ENCODE results near the gene SLC35E1.

Gene SLC35E1

GRCh38 chr19:16572332-16573211 lies at the start of gene SLC35E1:
Gene SLC35E1, minus strand, starts transcription at chr19:16572415. Its CDS starts 51 bp downstream, at chr19:16572364.
- in situ Hi-C loops (cut with MboI; ENCODE audit: low sequenced_read_pairs): no loop called here

- in situ Hi-C loops (cut with MboI; ENCODE audit: low sequenced_read_pairs): no loop called here
Observed at GRCh38 chr19:16621165-16621800, 49.1 kb upstream of the SLC35E1 start.

- in situ Hi-C loops (cut with MboI; ENCODE audit: low sequenced_read_pairs): no loop called here
Observed at GRCh38 chr19:16620584-16620983, 48.4 kb upstream of the SLC35E1 start.

- in situ Hi-C loops (cut with MboI; ENCODE audit: low sequenced_read_pairs): no loop called here
Observed at GRCh38 chr19:16620018-16620417, 47.8 kb upstream of the SLC35E1 start.

GRCh38 chr19:16619457-16619856 lies 47.2 kb upstream of the SLC35E1 start:
- in situ Hi-C loops (cut with MboI; ENCODE audit: low sequenced_read_pairs): no loop called here

GRCh38 chr19:16618248-16618647 lies 46.0 kb upstream of the SLC35E1 start:
- in situ Hi-C loops (cut with MboI; ENCODE audit: low sequenced_read_pairs): no loop called here

GRCh38 chr19:16615808-16616207 lies 43.6 kb upstream of the SLC35E1 start:
- in situ Hi-C loops (cut with MboI; ENCODE audit: low sequenced_read_pairs): no loop called here

- in situ Hi-C loops (cut with MboI; ENCODE audit: low sequenced_read_pairs): no loop called here
Observed at GRCh38 chr19:16614941-16615340, 42.7 kb upstream of the SLC35E1 start.

- in situ Hi-C loops (cut with MboI; ENCODE audit: low sequenced_read_pairs): no loop called here
Observed at GRCh38 chr19:16613841-16614240, 41.6 kb upstream of the SLC35E1 start.

- in situ Hi-C loops (cut with MboI; ENCODE audit: low sequenced_read_pairs): no loop called here
Observed at GRCh38 chr19:16612636-16613035, 40.4 kb upstream of the SLC35E1 start.

GRCh38 chr19:16611121-16611520 lies 38.9 kb upstream of the SLC35E1 start:
- in situ Hi-C loops (cut with MboI; ENCODE audit: low sequenced_read_pairs): no loop called here

- in situ Hi-C loops (cut with MboI; ENCODE audit: low sequenced_read_pairs): no loop called here
Observed at GRCh38 chr19:16609511-16610200, 37.4 kb upstream of the SLC35E1 start.

- in situ Hi-C loops (cut with MboI; ENCODE audit: low sequenced_read_pairs): no loop called here
Observed at GRCh38 chr19:16608290-16608739, 36.1 kb upstream of the SLC35E1 start.

- in situ Hi-C loops (cut with MboI; ENCODE audit: low sequenced_read_pairs): no loop called here
Observed at GRCh38 chr19:16607819-16608218, 35.6 kb upstream of the SLC35E1 start.

GRCh38 chr19:16605553-16605994 lies 33.4 kb upstream of the SLC35E1 start:
- in situ Hi-C loops (cut with MboI; ENCODE audit: low sequenced_read_pairs): no loop called here

- in situ Hi-C loops (cut with MboI; ENCODE audit: low sequenced_read_pairs): no loop called here
Observed at GRCh38 chr19:16605115-16605514, 32.9 kb upstream of the SLC35E1 start.

- in situ Hi-C loops (cut with MboI; ENCODE audit: low sequenced_read_pairs): no loop called here
Observed at GRCh38 chr19:16604615-16605014, 32.4 kb upstream of the SLC35E1 start.

- in situ Hi-C loops (cut with MboI; ENCODE audit: low sequenced_read_pairs): no loop called here
Observed at GRCh38 chr19:16603090-16603489, 30.9 kb upstream of the SLC35E1 start.

- in situ Hi-C loops (cut with MboI; ENCODE audit: low sequenced_read_pairs): no loop called here
Observed at GRCh38 chr19:16601378-16602052, 29.3 kb upstream of the SLC35E1 start.

- in situ Hi-C loops (cut with MboI; ENCODE audit: low sequenced_read_pairs): no loop called here
Observed at GRCh38 chr19:16600824-16601223, 28.6 kb upstream of the SLC35E1 start.
